GM21526 (cell line): ENCODE results near the gene TRIB2.

Source experiments
- ATAC-seq: cut with Tn5 transposase; IDR thresholded peaks from one replicate; pipeline ENCODE4 v1.9.1; 2021; ENCODE audit warnings: moderate library complexity; ENCODE audit not compliant: unreplicated experiment, low FRiP score

TRIB2 gene

GRCh38 chr2:12769492-12770105, 52.9 kb downstream of the TRIB2 start:
- no peak for ATAC-seq

- ATAC-seq, result no peak
These were observed 53.7 kb downstream of the TRIB2 start for GRCh38 chr2:12770300-12770968.

- ATAC-seq, result no peak
These were observed 54.4 kb downstream of the TRIB2 start for GRCh38 chr2:12771154-12771553.

- no peak for ATAC-seq
These were observed 57.1 kb downstream of the TRIB2 start for GRCh38 chr2:12773586-12774394.

GRCh38 chr2:12774395-12774727, 57.6 kb downstream of the TRIB2 start:
- no peak for ATAC-seq

GRCh38 chr2:12776521-12776961, 59.8 kb downstream of the TRIB2 start:
- ATAC-seq, result no peak

GRCh38 chr2:12778369-12778768, 61.6 kb downstream of the TRIB2 start:
- ATAC-seq, result no peak

- no peak for ATAC-seq
These were observed 62.3 kb downstream of the TRIB2 start for GRCh38 chr2:12778811-12779579.

GRCh38 chr2:12781329-12781728, 64.6 kb downstream of the TRIB2 start:
- ATAC-seq, result no peak

- no peak for ATAC-seq
These were observed 71.4 kb downstream of the TRIB2 start for GRCh38 chr2:12787891-12788801.

GRCh38 chr2:12791906-12792305, 75.2 kb downstream of the TRIB2 start:
- ATAC-seq, result no peak
